SK-N-MC (cell line): ENCODE measurements around the gene ERGIC1.

ENCODE experiments used
- EZH2 ChIP-seq: fragments of 200-600 bp; sonication (generic); IDR thresholded peaks from one replicate; pipeline ENCODE4 v1.6.1; 2017; ENCODE audit warnings: antibody characterized with exemption
- POLR2AphosphoS5 ChIP-seq: IDR thresholded peaks from 2 replicates; pipeline ENCODE4 v1.6.1; 2012; ENCODE audit warnings: mild to moderate bottlenecking, low read depth, low read length, borderline replicate concordance

DNA sequence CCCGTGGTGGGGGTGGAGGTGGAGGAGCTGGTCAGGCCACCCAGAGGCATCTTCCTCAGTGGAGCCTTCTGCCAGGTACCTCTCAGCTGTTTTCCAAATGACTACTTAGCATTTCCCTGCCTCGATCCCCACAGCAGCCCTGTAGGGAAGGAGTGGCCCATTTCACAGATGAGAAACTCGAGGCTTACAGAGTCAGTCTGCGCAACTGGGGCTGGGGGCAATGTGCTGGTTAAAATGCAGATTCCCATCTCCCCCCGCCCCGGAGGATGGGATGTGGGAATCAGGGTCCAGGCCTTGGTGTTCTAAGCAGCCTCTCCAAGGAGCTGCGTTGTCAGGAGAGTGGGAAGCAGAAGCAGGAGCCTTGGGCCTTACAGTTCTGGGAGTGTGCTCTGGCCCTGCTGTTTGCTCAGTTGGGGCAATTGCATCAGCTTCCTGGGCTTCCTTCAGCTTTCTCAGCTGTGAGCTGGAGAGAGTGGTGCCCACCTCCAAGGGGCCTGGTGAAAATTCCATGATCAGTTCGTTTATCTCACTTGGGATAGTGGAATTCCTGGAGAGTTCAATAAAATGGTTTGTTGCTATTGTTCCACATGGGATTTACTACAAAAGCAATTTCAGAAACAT is 19.4 kb downstream of the ERGIC1 start:
- no peak for TF ChIP-seq EZH2
- no peak for TF ChIP-seq POLR2AphosphoS5
